Breast epithelium (tissue), 3 donors: ENCODE data around the gene DMD.

Source experiments
- POLR2A ChIP-seq: fragments of 450-650 bp; IDR thresholded peaks from one replicate; pipeline ENCODE4 v1.6.1; 2016; ENCODE audit warnings: antibody characterized with exemption, mild to moderate bottlenecking, moderate library complexity
- TF ChIP-seq, protein P1 (sequence below), 3 donors: fragments of 450-650 bp; IDR thresholded peaks; one replicate each; pipeline ENCODE4 v1.5.1; 2016 to 2017; ENCODE audit warnings: antibody characterized with exemption in 3 of 3, mild to moderate bottlenecking in 3 of 3, moderate library complexity in 3 of 3

DNA sequence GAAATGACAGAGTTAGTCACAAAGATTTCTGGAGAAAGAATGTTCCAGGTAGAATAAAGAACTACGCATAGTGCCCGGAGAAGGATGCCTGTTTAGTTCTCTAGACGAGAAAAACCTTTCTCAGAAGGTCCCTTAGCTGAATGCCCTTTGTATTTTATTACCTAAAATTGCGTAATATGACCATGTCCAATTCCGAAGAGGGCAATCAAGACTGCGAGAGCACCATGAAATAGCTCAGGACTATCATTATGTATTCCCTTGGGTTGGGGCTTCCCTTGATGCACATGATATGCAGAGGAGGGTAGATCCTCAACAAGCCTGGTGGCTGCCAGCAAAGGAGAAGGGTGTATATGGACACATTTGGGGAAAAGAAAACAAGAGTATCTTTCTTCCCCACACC is 1781.4 kb downstream of the DMD start:
- no peak for TF ChIP-seq POLR2A
- TF ChIP-seq, protein P1, sequence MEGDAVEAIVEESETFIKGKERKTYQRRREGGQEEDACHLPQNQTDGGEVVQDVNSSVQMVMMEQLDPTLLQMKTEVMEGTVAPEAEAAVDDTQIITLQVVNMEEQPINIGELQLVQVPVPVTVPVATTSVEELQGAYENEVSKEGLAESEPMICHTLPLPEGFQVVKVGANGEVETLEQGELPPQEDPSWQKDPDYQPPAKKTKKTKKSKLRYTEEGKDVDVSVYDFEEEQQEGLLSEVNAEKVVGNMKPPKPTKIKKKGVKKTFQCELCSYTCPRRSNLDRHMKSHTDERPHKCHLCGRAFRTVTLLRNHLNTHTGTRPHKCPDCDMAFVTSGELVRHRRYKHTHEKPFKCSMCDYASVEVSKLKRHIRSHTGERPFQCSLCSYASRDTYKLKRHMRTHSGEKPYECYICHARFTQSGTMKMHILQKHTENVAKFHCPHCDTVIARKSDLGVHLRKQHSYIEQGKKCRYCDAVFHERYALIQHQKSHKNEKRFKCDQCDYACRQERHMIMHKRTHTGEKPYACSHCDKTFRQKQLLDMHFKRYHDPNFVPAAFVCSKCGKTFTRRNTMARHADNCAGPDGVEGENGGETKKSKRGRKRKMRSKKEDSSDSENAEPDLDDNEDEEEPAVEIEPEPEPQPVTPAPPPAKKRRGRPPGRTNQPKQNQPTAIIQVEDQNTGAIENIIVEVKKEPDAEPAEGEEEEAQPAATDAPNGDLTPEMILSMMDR (IDR thresholded peaks at IDR 0.05) = no peak
